GM19328 (cell line): ENCODE results near the gene ELOF1.
"Not testable (repeated sequence)": the region's sequence is repeated elsewhere in the genome, so short reads cannot be mapped to it uniquely, and the experiment has no call there.

Experiments used
- ATAC-seq: cut with Tn5 transposase; IDR thresholded peaks from one replicate; pipeline ENCODE4 v1.9.1; 2021; ENCODE audit warnings: mild to moderate bottlenecking, moderate library complexity; ENCODE audit not compliant: unreplicated experiment

Gene ELOF1

DNA sequence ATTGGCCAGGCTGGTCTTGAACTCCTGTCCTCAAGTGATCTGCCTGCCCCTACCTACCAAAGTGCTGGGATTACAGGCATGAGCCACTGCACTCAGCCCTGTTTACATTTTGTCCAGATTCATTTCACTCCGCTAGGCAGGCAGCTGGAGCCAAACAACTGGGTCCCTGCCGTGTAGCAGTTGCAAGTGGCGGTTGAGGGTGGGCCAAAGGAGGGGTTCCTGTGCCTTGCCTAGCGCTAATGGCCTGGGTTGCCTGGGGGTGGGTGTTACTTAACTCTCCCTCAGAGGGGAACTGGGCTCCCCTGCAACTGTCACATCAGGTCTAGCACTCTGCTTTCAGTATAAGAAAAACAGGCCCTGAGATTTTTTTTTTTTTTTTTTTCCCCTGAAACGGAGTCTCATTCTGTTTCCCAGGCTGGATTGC, 11.0 kb upstream of the ELOF1 start:
- ATAC-seq = no peak

DNA sequence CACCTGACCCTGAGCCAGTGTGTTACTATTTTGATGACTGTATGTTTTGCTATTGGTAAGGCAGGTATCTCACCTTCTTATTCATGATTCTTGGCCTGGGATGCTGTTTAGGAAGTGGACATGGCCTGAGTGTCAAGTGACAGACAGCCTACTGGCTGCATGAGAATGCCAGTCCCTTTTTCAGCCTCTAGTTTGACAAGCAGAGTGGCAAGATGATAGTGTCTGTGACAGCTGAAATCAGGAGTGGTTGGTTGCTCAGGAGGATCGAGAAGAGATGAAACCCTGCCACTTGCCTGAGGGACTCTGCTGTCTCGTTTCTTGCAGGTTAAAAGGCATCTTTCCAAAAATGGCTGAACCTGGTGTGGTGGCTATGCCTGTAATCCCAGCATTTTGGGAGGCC, 7.1 kb upstream of the ELOF1 start:
- no peak for ATAC-seq

DNA sequence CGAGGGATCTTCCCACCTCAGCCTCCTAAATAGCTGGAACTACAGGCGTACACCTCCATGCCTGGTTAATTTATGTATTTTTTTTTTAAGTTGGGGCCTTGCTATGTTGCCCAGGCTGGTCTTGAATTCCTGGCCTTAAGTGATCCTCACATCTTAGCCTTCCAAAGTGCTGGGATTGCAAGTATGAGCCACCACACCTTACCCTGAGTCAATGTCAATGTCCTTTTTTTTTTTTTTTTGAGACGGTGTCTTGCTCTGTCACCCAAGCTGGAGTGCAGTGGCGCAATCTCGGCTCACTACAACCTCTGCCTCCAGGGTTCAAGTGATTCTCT, 6.6 kb upstream of the ELOF1 start:
- ATAC-seq = not testable (repeated sequence)

DNA sequence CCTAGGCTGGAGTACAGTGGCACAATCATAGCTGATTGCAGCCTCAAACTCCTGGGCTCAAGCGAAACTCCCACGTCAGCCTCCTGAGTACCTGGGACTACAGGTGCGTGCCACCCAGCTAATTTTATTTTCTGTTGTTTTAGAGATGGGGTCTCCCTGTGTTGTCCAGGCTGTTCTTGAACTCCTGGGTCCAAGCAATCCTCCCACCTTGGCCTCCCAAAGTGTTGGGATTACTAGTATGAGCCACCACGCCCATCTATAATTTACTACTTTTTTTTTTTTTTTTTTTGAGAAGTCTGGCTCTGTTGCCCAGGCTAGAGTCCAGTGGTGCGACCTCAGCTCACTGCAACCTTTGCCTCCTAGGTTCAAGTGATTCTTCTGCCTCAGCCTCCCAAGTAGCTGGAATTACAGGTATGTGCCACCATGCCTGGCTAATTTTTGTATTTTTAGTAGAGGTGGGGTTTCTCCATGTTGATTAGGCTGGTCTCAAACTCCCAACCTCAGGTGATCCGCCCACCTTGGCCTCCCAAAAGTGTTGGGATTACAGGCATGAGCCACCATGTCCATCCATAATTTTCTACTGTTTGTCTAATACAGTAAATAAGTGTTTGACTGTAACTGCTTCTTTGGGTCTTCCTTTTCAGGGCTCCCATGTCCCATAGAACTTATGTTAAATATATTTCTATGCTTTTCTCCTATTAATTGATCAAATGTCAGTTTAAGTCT, 5.2 kb upstream of the ELOF1 start:
- ATAC-seq = not testable (repeated sequence)

DNA sequence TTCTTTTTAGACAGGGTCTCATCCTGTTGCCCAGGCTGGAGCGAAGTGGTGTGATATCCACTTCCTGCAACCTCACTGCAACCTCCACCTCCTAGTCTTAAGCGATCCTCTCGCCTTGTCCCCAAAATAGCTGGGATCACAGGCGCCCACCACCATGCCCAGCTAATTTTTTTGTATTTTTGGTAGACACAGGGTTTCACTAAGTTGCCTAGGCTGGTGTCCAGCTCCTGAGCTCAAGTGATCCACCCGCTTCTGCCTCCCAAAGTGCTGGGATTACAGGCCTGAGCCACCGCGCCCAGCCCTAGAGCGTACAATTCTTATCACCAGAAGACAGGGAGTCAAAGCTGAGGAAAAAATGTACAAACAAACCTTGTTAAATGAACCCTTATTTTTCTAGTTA, 4.5 kb upstream of the ELOF1 start:
- no peak for ATAC-seq

DNA sequence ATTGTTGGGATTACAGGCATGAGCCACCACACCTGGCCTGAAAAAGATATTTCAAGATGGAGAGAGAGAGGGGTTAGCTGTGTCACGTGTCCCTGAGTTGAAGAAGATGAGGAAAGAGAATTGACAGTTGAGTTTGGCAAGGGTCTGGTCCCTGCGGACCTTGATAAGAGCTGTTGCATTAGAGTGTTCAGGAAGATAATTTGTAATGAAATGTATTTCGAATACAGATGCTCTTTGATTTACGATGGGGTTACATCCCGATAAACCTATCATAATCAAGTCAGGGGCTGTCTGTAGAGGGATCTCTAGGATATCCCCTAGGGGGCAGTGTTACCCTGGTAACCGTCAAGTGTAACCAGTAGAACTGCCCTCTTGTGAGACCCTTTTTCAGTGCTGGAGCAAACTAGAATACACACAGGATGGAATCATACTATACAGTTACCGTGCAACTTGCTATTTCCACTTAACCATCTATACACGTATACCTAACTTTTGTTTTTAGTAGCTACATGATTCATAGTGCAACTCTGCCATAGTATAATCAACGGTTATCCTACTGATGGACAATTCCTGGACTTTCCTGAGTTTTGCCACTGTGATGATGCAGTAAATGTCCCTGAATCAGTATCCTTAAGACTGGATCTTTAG, 1.5 kb upstream of the ELOF1 start:
- no peak for ATAC-seq

DNA sequence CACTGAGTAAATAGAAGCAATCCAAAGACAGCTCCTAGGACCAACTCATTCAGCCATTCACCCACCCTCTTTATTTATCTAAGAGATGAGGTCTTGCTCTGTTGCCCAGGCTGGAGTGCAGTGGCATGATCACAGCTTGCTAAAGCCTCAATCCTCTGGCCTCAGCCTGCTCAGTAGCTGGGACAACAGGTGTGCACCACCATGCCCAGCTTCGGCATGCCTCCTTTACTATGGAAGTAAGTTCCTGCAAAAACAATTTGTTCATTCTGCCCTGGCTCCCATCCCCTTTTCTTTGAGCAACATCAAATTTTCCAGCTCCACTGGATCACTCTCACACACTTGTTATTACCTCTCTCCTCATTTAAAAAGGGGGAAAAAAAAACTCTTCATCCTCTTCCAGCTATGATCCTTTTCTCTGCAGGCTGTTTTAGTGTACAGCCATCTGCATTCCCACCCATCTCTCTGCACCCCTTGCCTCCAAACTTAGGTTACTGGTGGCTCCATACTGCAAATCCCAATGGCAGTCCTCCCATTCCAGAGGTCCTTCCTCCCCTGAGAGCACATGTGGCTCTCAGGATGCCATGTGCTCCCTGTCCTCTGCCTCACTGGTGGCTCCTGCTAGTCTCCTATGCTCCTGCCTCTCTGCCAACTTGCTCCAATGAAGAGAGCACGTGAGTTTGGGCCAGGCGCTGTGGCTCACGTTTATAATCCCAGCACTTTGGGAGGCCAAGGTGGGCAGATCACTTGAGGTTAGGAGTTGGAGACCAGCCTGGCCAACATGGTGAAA, 2.2 kb downstream of the ELOF1 start:
- ATAC-seq = no peak

DNA sequence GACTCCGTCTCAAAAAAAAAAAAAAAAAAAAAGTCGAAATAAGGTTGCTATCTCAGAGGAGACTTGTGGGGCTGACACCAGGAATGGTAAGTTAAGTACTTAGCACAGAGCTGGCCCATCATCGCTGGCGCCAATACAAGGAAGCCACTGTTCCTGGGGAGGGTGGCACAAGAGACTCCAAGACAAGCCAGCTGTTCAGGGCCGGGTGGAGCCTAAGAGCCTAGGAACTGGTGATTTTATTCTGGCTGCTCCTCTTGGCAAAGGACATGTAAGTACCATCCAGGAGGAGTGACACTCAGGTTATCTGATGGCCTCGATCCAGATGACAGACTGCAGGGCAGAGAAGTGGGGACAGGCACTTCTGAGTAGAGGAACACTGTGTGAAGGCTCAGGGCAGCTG, 3.8 kb downstream of the ELOF1 start:
- no peak for ATAC-seq

DNA sequence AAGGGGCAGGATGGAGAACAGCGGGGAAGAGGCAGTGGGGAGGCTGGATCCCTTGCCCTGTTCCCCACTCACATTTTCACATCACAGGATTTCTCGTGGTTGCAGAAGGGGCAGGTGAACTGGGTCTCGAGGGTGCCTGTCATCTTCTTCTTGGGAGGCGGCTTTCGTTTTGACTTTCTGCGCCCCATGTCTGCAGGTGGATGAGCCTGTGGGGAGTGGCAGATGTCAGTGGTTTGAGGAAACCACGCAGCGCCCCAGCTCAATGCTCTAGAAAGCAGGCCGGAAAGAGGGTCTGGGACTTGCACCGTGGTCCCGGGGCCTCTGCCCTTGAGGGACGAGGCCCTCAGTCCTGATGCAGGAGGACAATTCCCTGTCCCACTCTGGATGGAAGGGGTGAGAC, 4.9 kb downstream of the ELOF1 start:
- ATAC-seq = no peak

DNA sequence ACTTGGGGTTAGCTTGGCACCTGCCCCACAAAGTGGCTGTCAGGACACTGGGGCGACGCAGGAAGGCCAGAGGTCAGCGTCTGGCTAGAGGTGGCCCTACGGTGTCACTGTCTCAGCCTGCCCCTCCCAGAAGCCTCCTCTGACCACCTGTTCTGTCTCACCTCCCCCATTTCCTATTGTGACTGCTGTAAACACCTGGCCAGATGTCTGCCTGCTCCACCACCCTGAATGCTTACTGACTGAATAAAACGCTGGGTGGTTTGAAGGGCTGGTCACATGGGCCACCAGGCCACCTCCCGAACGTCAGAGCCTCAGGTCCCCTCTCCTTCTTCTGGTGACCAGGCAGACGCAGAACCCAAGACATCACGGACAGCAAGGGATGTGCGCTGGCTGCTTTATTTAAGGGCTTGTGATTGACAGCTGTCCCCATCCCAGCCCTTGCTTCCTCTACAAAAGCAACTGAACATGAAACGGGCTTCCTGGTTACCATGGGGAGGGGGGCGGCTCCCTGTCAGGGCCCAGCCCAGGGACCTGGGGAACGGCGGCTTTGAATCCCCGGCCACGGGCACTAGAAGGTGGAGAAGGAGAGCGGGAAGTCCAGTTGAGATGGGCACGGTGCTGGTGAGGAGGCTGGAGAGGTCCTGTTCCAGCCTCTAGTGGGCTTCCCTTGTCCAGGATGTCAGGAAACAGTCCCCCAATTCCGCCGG, 6.2 kb downstream of the ELOF1 start:
- ATAC-seq = no peak

DNA sequence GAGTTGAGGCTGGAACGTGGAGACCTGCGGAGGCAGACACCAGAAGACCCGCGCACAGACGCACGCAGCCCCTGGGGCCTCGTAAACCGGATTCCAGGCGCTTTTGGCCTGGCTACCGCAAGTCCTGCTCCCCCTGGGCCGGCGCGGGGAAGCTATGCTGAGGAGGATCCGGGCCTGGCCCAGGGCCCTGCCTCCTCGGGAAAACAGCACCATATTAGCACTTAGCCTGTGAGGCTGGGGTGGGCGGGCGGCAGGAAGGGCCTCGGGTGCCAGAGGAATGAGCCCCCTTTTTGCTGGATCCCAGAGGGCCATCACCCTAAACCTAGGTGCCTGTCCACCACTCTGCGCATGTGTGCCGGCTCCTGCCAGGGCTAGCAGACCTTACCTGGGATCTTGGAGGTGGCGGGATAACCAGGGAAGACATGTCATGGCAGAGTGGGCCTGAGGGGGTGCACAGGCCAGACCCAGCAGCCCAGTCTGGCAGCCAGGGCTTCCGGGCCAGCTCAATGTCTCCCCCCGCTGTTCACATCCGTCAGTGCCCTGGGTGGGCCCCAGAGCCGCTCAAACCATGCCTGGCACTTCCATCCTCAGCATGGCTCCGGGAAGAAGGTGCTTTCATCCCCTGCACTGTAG, 7.3 kb downstream of the ELOF1 start:
- ATAC-seq = no peak

DNA sequence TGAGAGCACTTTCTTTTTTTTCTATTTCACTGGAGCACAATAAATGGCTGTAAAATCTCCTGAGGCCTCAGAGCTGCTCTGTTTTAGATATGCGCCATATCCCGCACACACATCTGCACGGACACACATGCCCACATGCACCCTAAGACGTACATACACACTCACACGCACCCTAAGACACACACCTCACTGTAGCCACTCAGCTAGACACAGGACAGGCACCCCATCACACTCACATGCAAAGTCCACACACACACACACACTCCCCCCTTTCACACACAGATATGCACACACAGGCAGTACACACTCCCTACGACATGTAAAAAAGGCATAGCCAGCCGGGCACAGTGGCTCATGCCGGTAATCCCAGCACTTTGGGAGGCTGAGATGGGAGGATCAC, 8.8 kb downstream of the ELOF1 start:
- ATAC-seq = no peak

DNA sequence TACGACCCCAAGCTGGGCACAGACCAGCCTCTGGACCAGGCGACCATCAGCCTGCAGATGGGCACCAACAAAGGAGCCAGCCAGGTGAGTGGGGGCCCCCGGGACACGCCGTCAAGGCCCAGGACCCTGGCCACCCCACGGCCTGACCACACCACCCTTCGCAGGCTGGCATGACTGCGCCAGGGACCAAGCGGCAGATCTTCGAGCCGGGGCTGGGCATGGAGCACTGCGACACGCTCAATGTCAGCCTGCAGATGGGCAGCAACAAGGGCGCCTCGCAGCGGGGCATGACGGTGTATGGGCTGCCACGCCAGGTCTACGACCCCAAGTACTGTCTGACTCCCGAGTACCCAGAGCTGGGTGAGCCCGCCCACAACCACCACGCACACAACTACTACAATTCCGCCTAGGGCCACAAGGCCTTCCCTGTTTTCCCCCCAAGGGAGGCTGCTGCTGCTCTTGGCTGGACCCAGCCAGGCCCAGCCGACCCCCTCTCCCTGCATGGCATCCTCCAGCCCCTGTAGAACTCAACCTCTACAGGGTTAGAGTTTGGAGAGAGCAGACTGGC, 9.6 kb downstream of the ELOF1 start:
- no peak for ATAC-seq

DNA sequence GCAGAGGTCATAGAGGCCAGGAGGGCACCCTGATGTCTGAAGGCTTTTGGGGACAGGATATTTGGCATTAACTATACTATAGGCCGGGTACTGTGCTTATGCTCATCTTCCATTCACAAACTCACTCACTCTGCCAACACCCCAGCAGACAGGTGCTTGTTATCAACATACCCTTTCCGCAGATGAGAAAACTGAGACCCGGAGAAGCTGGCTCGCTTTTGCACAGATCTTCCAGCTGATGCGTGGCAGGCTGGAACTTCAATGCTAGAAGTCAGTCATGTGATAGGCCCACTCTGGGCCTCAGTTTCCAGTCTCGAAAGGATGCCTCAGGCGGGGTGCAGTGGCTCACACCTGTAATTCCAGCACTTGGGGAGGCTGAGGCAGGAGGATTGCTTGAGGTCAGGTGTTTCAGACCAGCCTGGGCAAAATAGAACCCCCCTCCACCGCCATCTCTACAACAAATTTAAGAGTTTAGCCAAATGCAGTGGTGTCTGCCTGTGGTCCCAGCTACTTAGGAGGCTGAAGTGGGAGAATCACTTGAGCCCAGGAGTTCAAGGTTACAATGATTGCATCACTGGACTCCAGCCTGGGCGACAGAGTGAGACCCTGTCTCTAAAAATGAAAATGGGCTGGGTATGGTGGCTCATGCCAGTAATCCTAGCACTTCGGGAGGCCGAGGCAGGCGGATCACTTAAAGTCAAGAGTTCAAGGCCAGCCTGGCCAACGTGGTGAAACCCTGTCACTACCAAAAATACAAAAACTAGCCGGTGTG, 10.9 kb downstream of the ELOF1 start:
- ATAC-seq = no peak

DNA sequence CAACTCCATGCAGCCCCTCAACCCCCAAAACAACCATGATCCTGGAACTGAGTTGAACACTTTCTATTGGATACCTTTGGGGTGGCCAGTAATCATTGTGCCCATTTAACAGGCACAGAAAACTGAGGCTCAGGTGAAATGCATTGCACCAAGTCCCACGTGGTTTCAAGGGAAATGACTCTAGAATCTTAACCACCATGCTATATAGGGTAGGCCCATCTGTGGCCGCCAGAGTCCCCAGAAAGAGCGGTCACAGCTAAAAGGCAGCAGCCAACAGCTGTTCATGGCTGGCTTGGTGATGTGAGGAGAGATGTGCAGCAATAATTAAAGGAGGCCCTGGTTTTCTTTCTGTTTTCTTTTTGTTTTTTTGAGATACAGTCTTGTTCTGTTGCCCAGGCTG, 17.8 kb downstream of the ELOF1 start:
- ATAC-seq = no peak

DNA sequence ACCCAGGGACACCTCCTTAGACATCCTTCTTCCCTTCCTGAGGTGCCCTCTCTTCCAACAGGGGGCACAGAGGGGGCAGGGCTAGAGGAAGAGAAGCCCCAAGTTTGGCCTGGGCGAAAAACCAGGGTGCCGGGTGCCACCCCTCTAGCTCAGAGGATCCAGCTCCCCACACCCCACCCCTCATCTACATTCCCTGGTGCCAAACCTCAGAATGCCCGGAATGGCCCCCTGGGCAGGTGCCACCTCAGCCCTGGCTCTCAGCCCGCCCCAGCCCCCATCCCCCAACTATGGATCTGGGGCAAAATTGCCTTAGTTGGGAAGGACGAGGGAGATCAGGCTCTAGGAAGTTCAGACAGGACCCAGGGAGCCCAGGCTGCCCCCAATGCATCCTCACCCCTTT, 18.4 kb downstream of the ELOF1 start:
- no peak for ATAC-seq

DNA sequence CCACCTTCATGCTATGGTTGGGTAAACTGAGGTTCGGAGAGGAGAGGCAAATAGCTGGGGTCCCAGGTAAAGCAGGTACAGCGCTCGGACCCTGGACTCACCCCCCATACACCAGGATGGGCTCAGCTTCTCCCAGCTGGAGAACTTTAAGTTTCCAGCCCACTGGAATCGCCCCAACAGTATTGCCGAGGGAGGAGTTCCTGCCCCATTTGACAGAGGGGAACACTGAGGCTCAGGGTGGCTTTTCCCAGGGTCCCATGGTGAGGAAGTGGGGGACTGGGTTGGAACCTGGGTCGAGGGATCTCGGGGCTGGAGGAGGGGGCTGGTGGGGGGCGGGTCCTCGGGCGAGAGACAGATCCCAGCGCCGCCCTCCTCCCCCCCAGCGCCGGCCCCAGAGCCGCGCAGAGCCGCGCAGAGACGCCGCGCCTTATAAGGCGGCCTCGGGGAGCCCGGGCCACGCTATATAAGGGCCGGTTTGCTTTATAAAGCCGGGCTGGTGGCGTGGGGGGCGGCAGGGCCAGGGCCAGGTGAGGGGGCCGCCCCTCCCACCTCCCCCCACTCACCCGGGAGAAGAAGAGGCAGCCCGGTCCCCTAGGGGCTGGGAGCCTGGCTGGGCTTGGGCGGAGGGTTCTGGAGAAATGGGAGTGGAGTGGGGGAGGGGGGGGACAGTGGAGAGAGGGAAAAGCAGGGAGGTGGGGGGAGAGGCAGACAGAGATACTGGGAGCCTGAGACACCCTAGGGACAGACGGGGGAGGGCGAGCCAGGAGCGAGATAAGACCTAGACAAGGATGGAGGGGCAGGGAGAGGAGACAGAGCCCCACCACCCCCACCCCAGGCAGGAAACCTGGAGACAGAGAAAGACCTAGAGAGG, 19.3 kb downstream of the ELOF1 start:
- ATAC-seq = no peak

DNA sequence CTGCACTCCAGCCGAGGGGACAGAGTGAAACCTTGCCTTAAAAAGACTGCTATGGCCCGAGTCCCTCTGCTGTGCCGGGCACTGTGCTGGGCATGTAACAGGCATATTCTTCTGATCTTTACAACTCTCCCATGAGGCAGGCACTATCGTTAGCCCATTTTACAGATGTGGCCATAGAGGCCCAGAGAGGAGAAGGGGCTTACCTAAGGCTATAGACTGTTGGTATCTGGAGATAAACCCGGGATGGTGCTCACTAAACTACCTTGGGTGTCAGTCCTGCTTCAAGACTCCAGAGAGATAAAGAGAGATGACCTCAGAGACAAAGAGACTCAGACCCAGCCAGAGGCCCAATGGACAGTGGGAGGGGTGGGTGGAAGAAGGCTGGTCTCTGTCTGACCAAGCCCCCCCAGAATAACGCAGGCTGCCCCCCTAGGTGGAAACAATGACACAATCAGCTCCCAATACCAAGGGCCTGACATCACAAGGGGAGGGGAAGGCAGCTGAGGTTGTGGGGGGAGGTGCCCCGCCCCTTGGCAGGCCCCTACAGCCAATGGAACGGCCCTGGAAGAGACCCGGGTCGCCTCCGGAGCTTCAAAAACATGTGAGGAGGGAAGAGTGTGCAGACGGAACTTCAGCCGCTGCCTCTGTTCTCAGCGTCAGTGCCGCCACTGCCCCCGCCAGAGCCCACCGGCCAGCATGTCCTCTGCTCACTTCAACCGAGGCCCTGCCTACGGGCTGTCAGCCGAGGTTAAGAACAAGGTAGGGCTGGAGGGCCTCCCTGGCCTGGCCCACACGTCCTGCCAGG, 20.6 kb downstream of the ELOF1 start, which contains the start of gene CNN1:
Gene CNN1 (plus strand): TSS at position 620 of the 805 bp plus-strand sequence. CDS start 77 bp downstream, at position 697.
- ATAC-seq = no peak
